Endothelial cell of umbilical vein (primary cell): ENCODE measurements around the gene MYT1. TPM values are rescaled to one million over a fixed set of nuclear protein-coding genes. Genes with fewer than 3 reads are reported as not detected.

Experiments
- BruUV-seq: library from RNA; stranded (reverse); fragments of 400-500 nt; replicated peaks from 2 replicates; lab custom pipeline; 2021; lab: Mats Ljungman, UMichigan
- CTCF ChIA-PET: fragments of 300-600, 350-600 bp; sonication (Branson Sonifier 250); formaldehyde crosslinking; loops from one replicate; lab custom pipeline; 2021; ENCODE audit warnings: antibody characterized with exemption, inconsistent platforms; lab: Charles Lee
- POLR2A ChIA-PET: fragments of 300-600, 350-600 bp; sonication (Branson Sonifier 250); formaldehyde crosslinking; loops from one replicate; lab custom pipeline; 2021; ENCODE audit warnings: antibody characterized with exemption, inconsistent platforms; lab: Charles Lee
- DNase-seq: peaks from one replicate; pipeline ENCODE4 v3.0.0-alpha.2; 2011; ENCODE audit warnings: low read depth, low spot score
- FAIRE-seq: peaks from 2 replicates; lab custom pipeline; 2011; peaks lifted over from hg19 to GRCh38; lab: Jason Lieb, UNC
- H2AFZ ChIP-seq: 2 replicates; pipeline ENCODE4 v1.6.0; 2012; ENCODE audit warnings: low read depth, low read length, control low read depth, inconsistent platforms
- H3K27ac ChIP-seq: 2 replicates; pipeline ENCODE4 v1.5.1; 2011; ENCODE audit warnings: low read depth, mild to moderate bottlenecking, control low read depth, low read length, moderate library complexity; ENCODE audit not compliant: insufficient read depth
- H3K27me3 ChIP-seq, 2 experiments: 2 replicates each; pipeline versions ENCODE4 v1.6.0 to v1.6.1; 2011; ENCODE audit warnings: low read length in 2 of 2, mixed read lengths in 1 of 2; ENCODE audit not compliant: control insufficient read depth in 2 of 2, insufficient read depth in 2 of 2
- H3K36me3 ChIP-seq, 2 experiments: 2 replicates in 1 of 2; 3 replicates in 1 of 2; pipeline ENCODE4 v1.5.1; 2011; ENCODE audit warnings: low read length in 2 of 2, mild to moderate bottlenecking in 1 of 2, moderate library complexity in 1 of 2; ENCODE audit not compliant: control insufficient read depth in 2 of 2, insufficient read depth in 2 of 2; ENCODE audit errors: extremely low read depth in 1 of 2
- H3K4me1 ChIP-seq: 3 replicates; pipeline ENCODE4 v1.5.1; 2011; ENCODE audit warnings: mild to moderate bottlenecking, low read length; ENCODE audit not compliant: control insufficient read depth, insufficient read depth; ENCODE audit errors: extremely low read depth
- H3K4me2 ChIP-seq: 2 replicates; pipeline ENCODE4 v1.6.1; 2011; ENCODE audit warnings: low read length, control low read depth, mixed read lengths; ENCODE audit not compliant: insufficient read depth
- H3K4me3 ChIP-seq, 3 experiments: fragments of 200-600 bp in 1 of 3; sonication (generic), shearing (Covaris generic) in 1 of 3; replicated peaks in 1 of 3; 2 replicates each; pipeline ENCODE4 v1.5.1; 2011 to 2016; ENCODE audit warnings: control low read depth in 3 of 3, low read length in 3 of 3, mild to moderate bottlenecking in 2 of 3, inconsistent platforms in 1 of 3, low read depth in 1 of 3, moderate library complexity in 1 of 3; ENCODE audit not compliant: insufficient read depth in 1 of 3
- H3K79me2 ChIP-seq: 2 replicates; pipeline ENCODE4 v1.6.0; 2012; ENCODE audit warnings: low read length, inconsistent platforms; ENCODE audit not compliant: control insufficient read depth, insufficient read depth
- H3K9ac ChIP-seq: replicated peaks from 2 replicates; pipeline ENCODE3; 2011; ENCODE audit warnings: low read length, control low read depth; ENCODE audit not compliant: insufficient read depth; ENCODE audit errors: extremely low read depth
- H3K9me1 ChIP-seq: replicated peaks from 3 replicates; pipeline ENCODE4 v1.6.0; 2011; ENCODE audit warnings: mild to moderate bottlenecking, low read length; ENCODE audit not compliant: control insufficient read depth, insufficient read depth; ENCODE audit errors: extremely low read depth
- H3K9me3 ChIP-seq: replicated peaks from 2 replicates; pipeline ENCODE4 v1.5.1; 2012; ENCODE audit warnings: low read length, inconsistent platforms; ENCODE audit not compliant: control insufficient read depth, insufficient read depth
- H4K20me1 ChIP-seq: replicated peaks from 2 replicates; pipeline ENCODE3; 2011; ENCODE audit warnings: mild to moderate bottlenecking, low read length; ENCODE audit not compliant: control insufficient read depth, insufficient read depth; ENCODE audit errors: extremely low read depth
- EZH2 ChIP-seq: IDR thresholded peaks from 2 replicates; pipeline ENCODE4 v1.6.1; 2012; ENCODE audit warnings: borderline replicate concordance, low read depth, mild to moderate bottlenecking, moderate library complexity, low read length, inconsistent platforms; ENCODE audit not compliant: severe bottlenecking
- FOS ChIP-seq: IDR thresholded peaks from 2 replicates; pipeline ENCODE4 v1.6.1; 2011; ENCODE audit warnings: mild to moderate bottlenecking, low read length, moderate library complexity, borderline replicate concordance; ENCODE audit not compliant: insufficient read depth
- GATA2 ChIP-seq: IDR thresholded peaks from 2 replicates; pipeline ENCODE4 v1.7.0; 2011; ENCODE audit warnings: low read depth, mild to moderate bottlenecking, moderate library complexity, mixed read lengths, low read length; ENCODE audit not compliant: insufficient read length, insufficient read depth
- JUN ChIP-seq: IDR thresholded peaks from 2 replicates; pipeline ENCODE4 v1.6.1; 2011; ENCODE audit warnings: borderline replicate concordance, low read depth; ENCODE audit not compliant: insufficient read length, insufficient read depth
- MYC ChIP-seq: IDR thresholded peaks from one replicate; pipeline ENCODE4 v1.6.1; 2011; ENCODE audit warnings: mild to moderate bottlenecking, low read depth, low read length
- POLR2A ChIP-seq: IDR thresholded peaks from 2 replicates; pipeline ENCODE4 v1.6.1; 2012; ENCODE audit warnings: low read depth, mild to moderate bottlenecking, control low read depth, low read length
- POLR2AphosphoS5 ChIP-seq: IDR thresholded peaks from 2 replicates; pipeline ENCODE4 v1.6.1; 2012; ENCODE audit warnings: low read depth, mild to moderate bottlenecking, control low read depth, low read length, moderate library complexity; ENCODE audit not compliant: insufficient read depth
- dilution Hi-C: fragments of 300-500 bp; cut with MboI; formaldehyde crosslinking; loops from one replicate; pipeline ENCODE4 v1.15.0; 2019; ENCODE audit warnings: low sequenced_read_pairs; ENCODE audit not compliant: extremely low pct_ligation_motif_present
- intact Hi-C: fragments of 100-400 bp; cut with micrococcal nuclease; formaldehyde crosslinking; loops from one replicate; pipeline ENCODE4 v1.10.0; 2022
- polyA plus RNA-seq, 4 experiments: library from polyadenylated mRNA; depleted of rRNA in 3 of 4; stranded (reverse) in 3 of 4; unstranded in 1 of 4; fragments of >200 nt; gene quantifications; 2 replicates each; pipeline versions ENCODE4 v1.2.1 to v1.2.3, GENCODE V29; 2011 to 2012; ENCODE audit warnings: missing spikeins in 1 of 4
- total RNA-seq: library from RNA; stranded (reverse); gene quantifications from 2 replicates; pipeline ENCODE4 v1.2.3, GENCODE V29; 2021
- TF ChIP-seq, protein P1 (sequence below), 2 donors: IDR thresholded peaks; 1 replicate in 1 of 2; 2 replicates in 1 of 2; pipeline ENCODE4 v1.5.1; 2011; ENCODE audit warnings: low read length in 2 of 2, mild to moderate bottlenecking in 2 of 2, moderate library complexity in 2 of 2, control low read depth in 1 of 2, inconsistent platforms in 1 of 2, low read depth in 1 of 2; ENCODE audit not compliant: insufficient read depth in 1 of 2; ENCODE audit errors: extremely low read depth in 1 of 2
- TF ChIP-seq, protein P2 (sequence below): IDR thresholded peaks from 2 replicates; pipeline ENCODE4 v1.6.1; 2011; ENCODE audit not compliant: insufficient read depth, insufficient read length

The MYT1 gene
- total and polyA plus RNA-seq, 2 donors (not counting 3 experiments of a cell fraction or from before 2014, with no cell fraction given): not detected

DNA sequence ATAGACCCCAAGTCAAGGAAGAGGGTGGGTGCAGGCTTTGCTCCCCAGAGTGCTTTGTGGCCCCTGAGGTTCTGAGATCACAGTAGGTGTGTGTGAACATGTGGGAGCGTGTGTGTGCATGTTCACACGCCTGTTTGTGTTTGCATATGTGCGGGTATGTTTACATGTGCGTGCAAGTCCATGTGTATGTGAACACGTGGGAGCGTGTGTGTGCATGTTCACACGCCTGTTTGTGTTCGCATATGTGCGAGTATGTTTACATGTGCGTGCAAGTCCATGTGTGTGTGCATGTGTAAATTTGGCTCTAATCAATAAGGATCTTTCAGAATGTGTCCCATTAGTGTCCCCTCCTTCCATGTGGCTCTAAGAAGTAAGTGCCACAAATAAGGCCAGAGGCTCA is 49.9 kb downstream of the MYT1 start:
- H3K9ac ChIP-seq: no peak overlapping the region
- CTCF ChIA-PET: no interaction called here
- no peak overlapping the region for H3K27ac ChIP-seq
- TF ChIP-seq FOS (no peak), JUN (no peak), EZH2 (no peak), POLR2A (no peak), MYC (no peak), GATA2 (no peak), POLR2AphosphoS5 (no peak)
- TF ChIP-seq, protein P1, sequence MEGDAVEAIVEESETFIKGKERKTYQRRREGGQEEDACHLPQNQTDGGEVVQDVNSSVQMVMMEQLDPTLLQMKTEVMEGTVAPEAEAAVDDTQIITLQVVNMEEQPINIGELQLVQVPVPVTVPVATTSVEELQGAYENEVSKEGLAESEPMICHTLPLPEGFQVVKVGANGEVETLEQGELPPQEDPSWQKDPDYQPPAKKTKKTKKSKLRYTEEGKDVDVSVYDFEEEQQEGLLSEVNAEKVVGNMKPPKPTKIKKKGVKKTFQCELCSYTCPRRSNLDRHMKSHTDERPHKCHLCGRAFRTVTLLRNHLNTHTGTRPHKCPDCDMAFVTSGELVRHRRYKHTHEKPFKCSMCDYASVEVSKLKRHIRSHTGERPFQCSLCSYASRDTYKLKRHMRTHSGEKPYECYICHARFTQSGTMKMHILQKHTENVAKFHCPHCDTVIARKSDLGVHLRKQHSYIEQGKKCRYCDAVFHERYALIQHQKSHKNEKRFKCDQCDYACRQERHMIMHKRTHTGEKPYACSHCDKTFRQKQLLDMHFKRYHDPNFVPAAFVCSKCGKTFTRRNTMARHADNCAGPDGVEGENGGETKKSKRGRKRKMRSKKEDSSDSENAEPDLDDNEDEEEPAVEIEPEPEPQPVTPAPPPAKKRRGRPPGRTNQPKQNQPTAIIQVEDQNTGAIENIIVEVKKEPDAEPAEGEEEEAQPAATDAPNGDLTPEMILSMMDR (IDR thresholded peaks at IDR 0.05; ENCODE audit: extremely low read depth in 1 of 2, insufficient read depth in 1 of 2, low read depth in 1 of 2, low read length in 2 of 2): no peak
- TF ChIP-seq, protein P2, sequence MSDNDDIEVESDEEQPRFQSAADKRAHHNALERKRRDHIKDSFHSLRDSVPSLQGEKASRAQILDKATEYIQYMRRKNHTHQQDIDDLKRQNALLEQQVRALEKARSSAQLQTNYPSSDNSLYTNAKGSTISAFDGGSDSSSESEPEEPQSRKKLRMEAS: no peak
- no peak overlapping the region for H3K4me2 ChIP-seq
- dilution Hi-C loops (no loop called here), intact Hi-C loops (no loop called here)
- no peak overlapping the region for H2AFZ ChIP-seq
- BruUV-seq: no TSS peak
- H3K9me3 ChIP-seq: no peaks in the 10 kb centered on the region
- H3K4me3 ChIP-seq: no peak overlapping the region
- H3K4me1 ChIP-seq: no peaks in the 10 kb centered on the region
- no peaks in the 10 kb centered on the region for H4K20me1 ChIP-seq
- H3K27me3 ChIP-seq: no peaks in the 10 kb centered on the region
- FAIRE-seq (no peak), DNase-seq (no peak)
- POLR2A ChIA-PET: no interaction called here
- no peaks in the 10 kb centered on the region for H3K9me1 ChIP-seq
- no peaks in the 10 kb centered on the region for H3K79me2 ChIP-seq
- H3K36me3 ChIP-seq: no peaks in the 10 kb centered on the region
